Midbrain (tissue), 1 donor: ENCODE results near the gene SYNDIG1L.
"Not testable (repeated sequence)": the region's sequence is repeated elsewhere in the genome, so short reads cannot be mapped to it uniquely, and the experiment has no call there.

Experiments
- DNase-seq: peaks from one replicate; lab custom pipeline; 2025; lab: John Stamatoyannopoulos, UW

SYNDIG1L gene

DNA sequence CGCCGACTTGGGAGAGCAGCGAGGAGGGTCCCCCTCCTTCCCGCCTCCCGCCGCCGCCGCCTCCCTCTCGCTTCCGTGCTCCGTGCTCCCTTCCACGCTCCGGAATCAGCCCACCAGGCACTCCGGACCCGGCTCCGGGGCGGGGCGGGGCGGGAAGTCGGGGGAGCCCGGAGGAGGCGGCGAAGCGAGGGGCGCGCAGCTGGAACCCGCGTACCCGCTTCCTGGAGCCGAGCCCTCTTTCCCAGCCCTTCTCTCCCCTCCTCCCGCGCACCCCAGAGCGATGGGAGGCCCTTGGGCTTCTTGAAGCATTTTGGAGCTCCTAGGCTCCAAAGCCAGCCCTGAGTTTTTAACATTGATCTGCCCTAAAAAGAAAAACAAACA, at the start of gene SYNDIG1L:
TSS of gene SYNDIG1L (minus strand) at position 9 of the 381 bp plus-strand sequence. CDS start 16,466 bp downstream, outside the sequence.
- DNase-seq = no peak

DNA sequence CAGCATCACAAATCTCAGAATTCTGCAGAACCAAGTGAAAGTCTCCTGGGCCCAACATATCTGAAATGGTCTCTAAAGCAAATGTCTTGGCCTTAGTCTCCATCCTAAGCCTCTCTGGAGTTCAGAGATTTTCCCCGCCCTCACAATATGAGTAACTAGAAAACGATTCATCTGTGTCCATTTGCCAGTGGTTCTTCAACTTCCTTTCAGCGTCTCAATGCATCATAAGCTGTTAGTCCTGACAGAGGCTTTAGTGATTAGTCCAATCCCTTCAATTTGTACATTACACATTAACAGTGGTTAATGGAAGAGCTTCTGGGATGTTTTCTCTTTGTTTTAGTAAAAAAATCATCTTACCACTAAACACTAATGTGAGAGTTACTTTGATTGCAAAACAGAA, 49.7 kb upstream of the SYNDIG1L start:
- DNase-seq = no peak

DNA sequence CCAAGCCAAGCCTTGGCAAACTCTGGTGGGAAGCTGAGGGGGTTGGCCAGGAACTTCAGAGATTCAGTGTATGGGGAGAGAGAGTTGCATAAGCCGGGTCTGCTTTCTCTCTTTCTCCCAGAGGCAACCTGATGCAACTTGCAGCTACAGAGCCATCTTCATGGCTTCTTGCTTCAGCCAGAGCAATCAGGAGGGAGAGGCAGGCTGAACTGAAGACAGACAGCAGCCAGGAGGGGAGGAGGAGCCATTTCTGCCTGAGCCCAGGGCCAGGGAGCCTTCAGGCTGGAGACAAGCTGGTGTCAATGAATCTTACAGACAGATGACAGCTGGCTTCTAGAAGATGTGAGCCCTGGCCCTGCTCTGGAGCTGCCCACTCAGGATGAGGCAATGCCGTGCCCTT, 48.4 kb upstream of the SYNDIG1L start:
- DNase-seq = no peak

DNA sequence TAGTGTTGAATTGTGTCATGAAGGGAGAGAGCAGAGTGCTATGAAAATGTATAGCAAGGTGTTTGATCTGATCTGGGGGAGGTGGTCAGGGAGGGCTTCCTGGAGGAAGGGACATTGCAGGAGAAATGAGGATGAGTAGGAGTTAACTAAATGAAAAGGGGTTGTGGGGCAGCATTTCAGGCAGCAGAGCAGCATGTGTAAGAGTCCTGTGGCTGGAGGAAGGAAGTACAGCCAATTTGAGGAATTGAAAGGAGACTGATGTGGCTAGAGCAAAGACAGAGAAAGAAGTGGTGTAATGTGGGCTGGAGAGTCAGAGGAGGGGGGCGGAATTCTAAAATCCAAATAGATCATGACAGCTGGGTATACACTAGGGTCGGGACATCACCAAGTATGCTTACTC, 46.6 kb upstream of the SYNDIG1L start:
- no peak for DNase-seq

DNA sequence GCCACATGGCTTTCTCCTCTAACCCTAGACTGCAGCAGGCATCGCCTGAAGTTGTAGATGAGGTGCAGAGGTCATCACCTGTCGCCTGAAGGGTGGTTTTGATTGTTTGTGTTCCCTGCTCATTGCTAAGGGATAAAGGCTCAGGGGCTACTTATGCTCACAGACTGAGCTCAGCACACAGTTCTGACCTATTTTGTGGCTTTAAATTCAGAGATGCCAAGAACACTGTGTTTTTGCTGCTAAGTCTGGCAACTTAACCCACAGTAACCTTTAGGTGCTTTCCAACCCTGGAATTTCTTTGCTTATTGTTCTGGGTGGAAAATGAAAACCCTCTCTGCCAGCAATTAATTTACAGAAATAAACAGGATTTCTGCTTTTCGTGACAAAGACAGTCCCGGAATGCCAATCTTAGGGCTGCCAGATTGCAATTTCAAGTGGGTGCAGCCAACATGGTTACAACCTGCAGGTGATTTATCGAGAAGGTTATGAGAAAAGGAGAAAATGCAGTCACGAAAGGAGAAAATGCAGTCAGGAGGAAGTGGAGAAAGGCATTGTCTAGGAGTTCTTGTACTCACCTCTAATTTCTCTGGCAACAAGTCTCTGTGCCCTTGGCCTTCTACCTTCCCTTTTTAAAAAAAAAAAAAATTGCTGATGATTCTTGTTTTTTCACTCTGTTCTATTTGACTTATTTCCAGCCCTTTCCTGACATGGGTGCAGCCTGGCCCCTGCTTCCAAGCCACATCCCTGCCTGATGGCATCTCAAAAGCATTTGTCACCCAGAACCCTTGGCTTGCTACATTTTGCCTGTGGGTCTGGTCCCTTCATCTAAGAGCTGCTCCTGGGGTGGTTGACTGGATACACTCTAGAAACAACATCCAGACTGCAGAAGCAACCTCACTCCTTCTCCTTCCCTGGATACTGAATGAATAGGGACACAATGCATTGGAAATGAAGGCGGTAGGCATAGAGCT, 43.8 kb upstream of the SYNDIG1L start:
- DNase-seq = peak; percentile 49

DNA sequence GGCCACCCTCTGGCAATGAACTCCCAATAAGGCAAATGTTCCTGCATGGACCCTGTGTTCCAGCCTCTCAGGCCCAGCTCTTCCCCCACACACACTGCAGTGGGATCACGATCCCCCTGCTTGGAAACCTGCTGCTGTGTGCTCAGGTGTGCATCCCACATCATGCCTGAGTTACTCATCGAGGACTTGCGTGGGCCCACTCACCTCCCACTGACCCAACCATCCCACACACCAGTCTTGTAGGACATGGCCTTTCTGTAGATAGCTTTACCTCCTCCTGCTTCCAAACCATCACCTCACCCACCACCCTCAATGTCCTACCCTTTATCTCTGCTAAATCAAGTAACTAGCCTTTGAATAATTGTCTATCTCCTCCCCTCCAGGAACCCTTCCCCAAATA, 42.5 kb upstream of the SYNDIG1L start:
- DNase-seq = no peak

DNA sequence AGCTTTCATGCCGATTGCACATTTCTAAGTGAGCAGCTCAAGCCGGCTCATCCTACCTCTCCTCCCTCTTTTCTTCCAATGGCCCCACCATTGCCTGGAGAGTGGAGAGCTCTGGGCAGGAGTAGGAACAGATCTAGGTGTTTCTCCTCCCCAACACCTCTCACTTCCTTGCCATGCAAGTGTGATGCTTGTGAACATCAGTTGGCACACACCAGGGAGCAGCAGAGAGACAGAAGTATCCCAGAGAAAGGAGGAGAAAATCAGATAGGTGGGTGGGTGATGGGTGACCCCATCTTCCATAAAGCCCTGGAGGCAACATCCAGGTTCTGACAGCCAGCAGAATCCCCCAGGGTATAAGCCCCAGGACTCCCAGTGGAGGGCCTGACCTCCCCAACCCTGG, 39.3 kb upstream of the SYNDIG1L start:
- DNase-seq = no peak

DNA sequence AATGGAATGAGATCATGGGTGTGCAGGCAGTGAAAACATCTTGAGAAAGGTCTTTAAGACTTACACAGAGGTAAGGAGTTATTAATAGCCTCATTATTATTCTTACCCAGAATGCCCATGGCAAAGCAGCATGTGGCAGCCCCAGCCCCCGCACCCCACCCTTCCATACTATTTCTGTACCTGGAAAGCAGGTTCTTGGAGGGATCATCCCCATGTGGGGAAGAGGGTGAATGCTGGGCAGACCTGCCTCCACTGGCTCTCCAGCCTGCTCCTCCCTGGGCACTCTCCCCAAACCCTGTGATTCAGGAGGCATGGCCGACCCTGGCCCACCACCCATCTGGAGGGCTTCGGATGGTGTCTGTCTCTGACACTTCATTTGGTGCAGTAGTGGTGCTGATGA, 38.8 kb upstream of the SYNDIG1L start:
- DNase-seq = no peak

DNA sequence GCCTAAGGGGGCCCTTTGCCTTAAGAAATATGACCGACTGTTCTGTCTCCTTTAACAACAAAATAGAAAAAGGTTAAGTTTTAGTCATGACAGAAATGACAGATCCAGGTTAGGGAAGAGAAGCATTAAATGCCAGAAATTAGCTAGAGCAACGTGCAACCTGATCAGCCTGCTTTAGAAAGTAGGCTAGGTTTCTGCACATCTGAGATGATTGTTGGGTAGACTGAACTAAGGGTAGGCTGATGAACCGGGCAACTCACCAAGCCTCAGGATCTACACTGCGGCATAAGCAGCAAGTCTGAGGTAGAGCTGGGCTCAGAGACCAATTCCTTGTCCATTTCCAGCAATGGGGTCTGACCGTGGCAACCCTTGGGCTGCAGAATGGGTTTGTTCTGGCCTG, 37.7 kb upstream of the SYNDIG1L start:
- no peak for DNase-seq

DNA sequence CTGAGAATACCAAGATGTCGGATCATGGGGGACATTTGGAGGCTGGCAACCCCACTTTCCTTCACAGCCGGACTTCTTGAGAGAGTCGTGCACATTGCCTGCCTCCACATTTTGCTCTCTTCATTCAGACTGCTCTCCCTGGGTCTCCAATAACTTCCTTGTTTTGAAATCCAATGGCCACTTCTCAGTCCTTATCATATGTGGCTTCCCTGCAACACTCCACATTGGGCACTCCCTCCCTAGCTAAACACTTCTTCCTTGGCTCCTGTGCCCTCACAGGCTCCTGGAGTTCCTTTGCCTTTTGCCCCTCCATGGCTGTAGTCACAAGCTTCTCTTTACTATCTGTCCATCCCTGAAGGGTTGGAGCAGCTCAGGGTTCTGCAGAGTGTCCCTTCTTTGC, 37.0 kb upstream of the SYNDIG1L start:
- DNase-seq = no peak

DNA sequence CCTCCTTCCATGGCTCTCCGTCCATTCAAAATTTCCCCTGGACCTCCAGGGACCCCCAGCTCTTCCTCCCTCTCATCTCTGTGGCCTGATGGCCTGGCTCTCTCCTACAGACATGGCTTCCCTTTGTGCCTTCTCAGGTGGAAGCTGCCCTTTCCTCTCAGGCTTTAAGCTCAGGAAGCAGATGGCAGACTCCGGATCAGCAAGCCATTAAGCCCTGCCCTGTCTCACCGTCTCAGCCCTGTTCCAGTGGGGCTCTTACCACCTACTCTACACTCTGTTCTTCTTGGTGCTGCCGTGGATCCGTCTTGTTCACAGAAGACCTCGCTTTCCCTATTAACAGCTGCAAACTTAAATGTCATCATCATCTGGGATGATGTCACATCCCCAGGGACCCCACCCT, 34.0 kb upstream of the SYNDIG1L start:
- no peak for DNase-seq

DNA sequence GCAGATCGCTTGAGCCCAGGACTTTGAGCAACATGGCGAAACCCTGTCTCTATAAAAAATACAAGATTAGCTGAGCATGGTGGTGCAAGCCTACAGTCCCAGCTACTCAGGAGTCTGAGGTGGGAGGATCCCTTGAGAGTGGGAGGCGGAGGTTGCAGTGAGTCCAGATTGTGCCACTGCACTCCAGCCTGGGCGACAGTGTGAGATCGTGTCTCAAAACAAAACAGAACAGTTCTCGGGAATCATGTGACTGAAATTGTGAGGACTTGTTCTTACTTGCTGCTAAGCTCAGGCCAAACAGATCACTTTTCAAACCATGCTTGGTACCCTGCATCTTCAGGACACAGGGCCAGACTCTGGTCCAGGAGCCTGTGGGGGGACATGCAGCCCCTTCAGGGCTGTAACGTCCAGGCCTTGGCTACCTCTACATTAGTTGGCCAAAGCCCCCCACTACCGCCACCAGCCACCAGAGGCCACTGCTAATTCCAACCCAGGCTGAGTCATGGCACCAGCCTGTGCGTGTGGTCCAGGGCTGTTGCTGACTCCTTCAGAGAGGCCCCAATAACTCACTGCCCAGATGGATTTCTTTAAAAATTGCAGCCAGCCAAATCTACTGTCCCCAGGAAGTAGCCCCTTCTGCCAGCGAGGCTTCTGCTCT, 33.4 kb upstream of the SYNDIG1L start:
- DNase-seq = no peak

DNA sequence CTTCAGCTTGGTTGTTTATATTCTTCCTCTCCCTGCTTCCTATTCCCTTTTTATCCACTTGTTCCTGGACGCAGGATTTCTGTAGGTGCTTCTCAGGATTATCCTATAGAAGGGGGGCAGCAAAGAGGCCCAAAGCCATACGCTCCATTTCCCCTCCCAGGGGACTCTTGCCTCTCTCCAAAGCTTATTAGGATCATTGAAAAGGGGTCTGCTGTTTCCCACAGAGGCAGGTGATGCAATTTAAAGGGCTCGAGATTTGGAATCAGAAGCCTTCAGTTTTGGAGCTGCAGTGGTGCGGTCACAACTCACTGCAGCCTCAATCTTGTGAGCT, 31.5 kb upstream of the SYNDIG1L start:
- DNase-seq = no peak

DNA sequence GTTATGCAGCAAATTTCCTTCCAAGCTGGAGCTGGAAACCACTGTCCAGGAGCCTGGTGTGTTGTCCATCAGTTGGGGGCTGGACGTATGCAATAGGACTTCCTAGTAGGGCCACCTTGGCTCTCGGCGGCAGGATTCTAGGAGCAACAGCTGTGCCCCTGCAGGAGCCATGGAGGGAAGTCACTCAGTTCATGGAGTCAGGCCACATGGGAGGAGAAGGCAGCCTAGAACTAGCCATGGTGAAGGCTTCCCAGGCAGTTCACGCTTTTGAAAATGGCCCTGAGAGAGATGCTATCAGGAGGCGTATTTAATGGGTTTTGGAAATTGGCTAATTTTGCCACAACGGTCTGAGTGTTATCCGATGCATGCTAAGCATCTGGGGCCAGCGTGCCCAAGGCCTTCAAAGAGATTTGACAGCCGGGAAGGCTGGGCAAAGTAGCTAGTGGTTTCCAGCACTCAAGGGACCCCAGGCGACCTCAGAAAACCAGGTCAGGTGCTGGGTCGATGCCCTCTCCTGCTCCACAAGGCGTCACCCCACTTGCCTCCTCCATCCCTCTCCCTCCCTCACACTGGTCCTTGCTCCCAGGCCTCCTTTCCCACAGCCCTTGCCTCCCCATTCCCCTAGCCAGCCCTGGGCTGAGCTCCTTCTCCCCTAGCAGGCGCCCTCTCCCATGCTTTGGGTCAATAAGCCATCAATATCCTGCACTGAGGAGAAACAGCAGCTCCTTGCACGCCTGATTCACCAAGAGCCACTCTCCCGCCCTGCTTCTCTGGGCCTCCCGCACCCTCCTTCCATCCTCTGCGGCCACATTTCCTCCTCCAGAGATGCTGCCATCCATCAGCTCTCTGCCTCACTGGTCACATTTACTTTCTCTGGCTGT, 30.9 kb upstream of the SYNDIG1L start:
- no peak for DNase-seq

DNA sequence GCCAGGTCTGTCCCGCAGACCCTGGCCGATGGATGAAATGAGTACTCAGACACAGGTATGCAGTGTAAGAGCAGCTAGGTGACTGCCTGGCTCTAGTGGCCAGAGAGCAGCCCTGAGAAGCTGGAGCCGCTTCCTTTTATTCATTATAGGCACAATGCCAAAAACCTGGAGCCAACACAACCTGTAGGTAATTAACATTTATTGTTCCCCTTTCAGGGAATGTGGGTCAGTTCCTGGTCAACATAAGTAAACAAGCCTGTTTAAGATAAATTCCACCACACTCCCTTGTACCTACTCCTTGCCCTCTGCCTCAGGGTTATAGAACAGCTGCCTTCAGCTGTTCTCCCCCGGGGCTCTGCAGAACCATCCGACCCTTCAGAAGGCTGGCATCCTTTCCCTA, 28.4 kb upstream of the SYNDIG1L start:
- DNase-seq = not testable (repeated sequence)

DNA sequence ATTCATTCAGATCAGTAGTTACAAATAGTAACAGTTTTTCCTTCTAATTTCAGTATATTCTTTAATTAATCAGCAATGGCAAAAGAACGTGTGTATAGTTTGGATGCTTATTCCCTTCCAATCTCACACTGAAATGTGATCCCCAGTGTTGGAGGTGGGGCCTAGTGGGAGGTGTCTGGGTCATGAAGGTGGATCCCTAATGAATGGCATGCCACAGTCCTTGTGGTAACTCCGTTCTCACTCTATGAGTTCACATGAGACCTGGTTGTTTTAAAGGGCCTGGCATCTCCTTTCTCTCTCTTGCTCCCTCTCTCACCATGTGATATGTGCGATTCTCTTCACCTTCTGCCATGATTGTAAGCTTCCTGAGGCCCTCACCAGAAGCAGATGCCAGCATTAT, 18.9 kb upstream of the SYNDIG1L start:
- DNase-seq = no peak

DNA sequence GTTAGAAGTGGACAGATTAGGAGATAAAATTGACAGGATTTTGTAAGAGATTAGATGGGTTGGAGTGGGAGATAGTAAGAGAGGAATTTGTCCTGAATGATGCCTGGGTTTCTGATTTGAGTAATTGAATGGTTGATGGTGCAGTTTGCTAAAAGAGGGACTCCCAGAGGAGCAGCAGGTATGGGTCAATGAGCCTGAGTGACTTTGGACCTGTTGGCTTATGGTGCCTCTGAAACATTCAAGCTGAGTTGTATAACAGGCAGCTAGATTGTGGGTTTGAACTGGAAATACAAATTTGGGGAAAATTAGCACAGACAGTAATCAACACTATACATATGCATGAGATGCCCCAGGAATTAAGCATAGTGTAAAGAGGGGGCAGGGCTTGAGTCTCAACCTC, 16.7 kb upstream of the SYNDIG1L start:
- DNase-seq = no peak

DNA sequence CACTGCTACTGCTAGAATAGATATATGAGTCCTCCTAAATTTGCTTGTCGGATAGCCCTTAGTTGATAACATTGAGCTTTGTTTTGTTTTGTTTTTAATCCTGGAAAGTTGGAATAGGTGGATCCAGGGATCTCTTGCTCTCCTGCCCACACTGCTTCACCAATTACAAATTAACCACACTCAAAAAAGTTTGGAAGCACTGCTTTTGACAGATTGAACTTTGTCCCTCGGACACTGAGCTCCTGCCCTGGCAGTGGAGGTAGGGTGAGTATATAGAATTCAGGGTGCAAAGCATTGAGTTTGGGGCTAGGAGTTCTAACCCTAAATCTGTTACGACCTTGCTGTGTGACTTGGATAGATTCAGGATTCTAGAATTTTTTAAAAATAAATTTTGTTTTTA, 15.1 kb upstream of the SYNDIG1L start:
- no peak for DNase-seq

DNA sequence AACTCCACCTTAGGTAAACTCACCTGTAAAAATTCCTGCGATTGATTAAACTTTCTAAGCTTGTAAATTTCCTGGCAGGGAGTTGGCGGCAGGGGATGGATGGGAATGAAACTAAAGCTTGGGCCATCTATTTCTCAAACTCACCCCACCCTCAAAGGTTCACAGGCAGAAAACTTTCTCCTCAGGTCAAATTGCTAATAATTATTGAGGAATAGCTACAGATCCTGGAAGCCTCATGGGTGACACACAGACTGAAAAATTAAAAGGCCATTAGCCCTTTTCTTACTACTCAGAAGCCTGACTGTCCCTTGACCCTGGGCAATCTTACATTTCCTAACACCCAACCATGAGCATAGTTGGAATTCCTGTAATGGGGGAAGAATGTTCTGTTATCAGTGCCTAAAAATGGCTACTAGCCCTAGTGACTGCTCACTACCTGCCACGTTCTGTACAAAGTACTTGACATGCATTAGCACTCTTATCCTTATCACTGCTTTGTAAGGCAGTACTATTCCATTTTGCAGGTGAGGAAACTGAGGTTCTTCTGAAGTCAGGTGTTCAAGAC, 12.4 kb upstream of the SYNDIG1L start:
- no peak for DNase-seq

DNA sequence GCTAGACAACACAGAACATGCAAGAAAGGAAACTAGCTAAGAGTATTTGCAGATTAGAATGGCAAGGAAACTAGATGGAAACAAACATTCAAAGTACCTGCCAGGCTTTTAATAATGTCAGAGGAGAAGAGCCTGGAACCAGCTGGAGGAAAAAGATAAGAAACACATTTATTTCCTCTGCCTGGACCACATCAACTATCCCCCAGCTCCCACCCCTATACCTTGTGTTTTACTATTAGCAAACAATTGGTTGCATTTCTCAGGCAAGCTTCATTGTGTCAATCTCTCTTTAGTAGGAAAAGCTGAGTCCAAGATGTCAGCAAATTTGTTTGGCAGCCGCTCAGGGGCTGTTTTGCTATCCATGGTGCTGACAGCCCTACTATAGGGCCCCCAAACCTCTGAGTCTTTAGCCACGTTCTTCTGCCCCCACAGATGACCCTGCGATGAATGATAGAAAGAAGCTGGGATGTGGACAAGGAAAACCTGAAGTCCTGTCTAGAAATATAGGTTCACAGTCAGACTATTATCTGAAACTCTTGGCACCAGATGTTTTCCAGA, 11.6 kb upstream of the SYNDIG1L start:
- DNase-seq = no peak

DNA sequence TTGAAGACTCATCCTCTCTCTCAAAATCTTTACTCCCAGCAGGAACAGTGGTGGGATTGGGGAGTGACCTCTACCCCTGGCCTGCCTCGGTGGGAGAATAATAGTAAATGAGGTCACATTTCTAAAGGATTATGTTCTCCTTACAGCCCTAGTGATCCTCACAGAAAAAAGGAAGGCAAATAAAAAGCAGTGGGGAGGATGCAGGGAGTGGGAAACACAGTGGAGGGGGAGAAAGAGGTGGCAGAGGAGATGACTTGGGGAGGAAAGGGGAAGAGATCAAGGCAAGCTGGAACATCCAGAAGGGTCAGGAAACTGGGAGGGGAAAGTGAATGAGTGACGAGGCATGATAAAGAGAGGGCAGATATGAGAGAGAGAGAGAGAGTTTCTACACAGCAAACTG, 8.3 kb upstream of the SYNDIG1L start:
- no peak for DNase-seq

DNA sequence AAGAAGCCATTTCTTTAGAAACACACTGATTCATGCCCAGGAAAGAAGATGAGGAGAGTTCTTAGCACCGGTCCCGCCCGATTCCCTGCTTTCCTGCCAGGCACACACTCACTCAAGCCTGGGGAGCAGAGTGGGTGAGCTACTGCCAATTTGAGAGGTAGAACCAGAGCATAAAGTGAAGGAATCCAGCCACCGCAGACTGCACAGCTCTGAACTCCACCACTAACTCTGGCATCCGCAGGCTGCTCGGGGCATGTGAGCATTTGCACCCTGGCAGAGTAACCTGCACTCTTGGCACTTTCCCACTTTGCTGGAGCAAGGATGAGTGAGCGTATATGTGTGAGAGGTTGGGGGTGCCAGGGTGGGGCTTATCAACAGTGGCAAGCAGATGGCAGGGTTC, 4.0 kb upstream of the SYNDIG1L start:
- no peak for DNase-seq
